AG09309 (cell line): ENCODE measurements around the gene MACROD1.

Experiments
- DNase-seq: peaks from one replicate; pipeline ENCODE4 v3.0.0-alpha.2; 2010; ENCODE audit warnings: low read depth
- H3K4me3 ChIP-seq: 2 replicates; pipeline ENCODE4 v1.5.1; 2011; ENCODE audit warnings: mild to moderate bottlenecking, low read depth, low read length, moderate library complexity; ENCODE audit not compliant: control insufficient read depth
- CTCF ChIP-seq: IDR thresholded peaks from 2 replicates; pipeline ENCODE4 v1.5.1; 2011; ENCODE audit warnings: mild to moderate bottlenecking, low read depth, low read length, inconsistent platforms; ENCODE audit not compliant: insufficient read depth, control insufficient read depth; ENCODE audit errors: missing control alignments

The MACROD1 gene

GRCh38 chr11:64144587-64145472 is 21.1 kb downstream of the MACROD1 start:
- H3K4me3 ChIP-seq: no peak overlapping the region
- DNase-seq: no peak
- no peak for TF ChIP-seq CTCF

- TF ChIP-seq CTCF: no peak
- DNase-seq: no peak
- no peak overlapping the region for H3K4me3 ChIP-seq
Observed at GRCh38 chr11:64141081-64141783, 24.7 kb downstream of the MACROD1 start.

GRCh38 chr11:64140082-64140481 is 25.8 kb downstream of the MACROD1 start:
- H3K4me3 ChIP-seq: no peak overlapping the region
- TF ChIP-seq CTCF: no peak
- no peak for DNase-seq

GRCh38 chr11:64139049-64139448 is 26.9 kb downstream of the MACROD1 start:
- H3K4me3 ChIP-seq: no peak overlapping the region
- no peak for TF ChIP-seq CTCF
- no peak for DNase-seq

- TF ChIP-seq CTCF: no peak
- DNase-seq: no peak
- H3K4me3 ChIP-seq: no peak overlapping the region
Observed at GRCh38 chr11:64138398-64138797, 27.5 kb downstream of the MACROD1 start.

- DNase-seq: no peak
- no peak overlapping the region for H3K4me3 ChIP-seq
- TF ChIP-seq CTCF: no peak
Observed at GRCh38 chr11:64136765-64137441, 29.0 kb downstream of the MACROD1 start.
